Activated CD4-positive, alpha-beta T cell treated with anti-CD3 and anti-CD28 coated beads for 24 hours (primary cell): Measurements from ENCODE around the gene ZNF865.

Experiments
- DNase-seq, 2 donors: peaks; one replicate each; pipeline ENCODE4 v3.0.0-alpha.2; 2020; ENCODE audit warnings: low read depth in 2 of 2

Gene ZNF865

DNA sequence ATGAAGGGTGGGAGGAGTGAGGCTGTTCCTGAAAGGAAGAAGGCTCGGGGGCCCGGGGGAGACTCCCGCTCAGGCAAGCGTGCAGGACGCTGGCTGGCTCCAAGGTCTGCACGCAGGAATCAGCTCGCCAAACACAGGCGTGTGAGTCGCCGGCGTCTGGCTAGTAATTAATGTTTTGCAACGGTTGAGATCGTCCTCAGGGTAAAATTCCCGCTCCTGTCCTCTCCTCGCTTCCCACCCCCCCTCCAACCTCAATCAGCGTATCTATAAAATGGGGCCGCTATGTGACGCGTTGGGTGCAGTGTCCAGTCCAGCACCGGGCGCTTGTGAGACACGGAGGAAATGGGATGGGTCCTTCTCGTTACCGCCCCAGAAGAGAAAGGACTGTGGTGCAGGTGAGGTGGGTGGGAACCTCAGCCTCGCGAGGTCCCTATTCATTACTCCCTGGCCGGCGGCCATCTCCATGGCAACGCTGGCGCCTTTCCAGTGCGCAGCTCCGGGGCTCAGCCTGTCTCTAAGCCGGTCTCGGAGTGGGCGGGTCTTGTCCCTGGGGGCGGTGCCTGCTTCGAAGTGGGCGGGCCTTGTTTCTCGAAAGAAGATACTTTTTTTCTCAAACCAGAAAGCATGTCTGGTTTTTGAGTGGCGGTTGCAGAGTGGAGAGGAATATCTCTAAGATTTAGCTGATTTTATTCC, 18.3 kb upstream of the ZNF865 start:
- peak; percentile 93 to 96 for DNase-seq

DNA sequence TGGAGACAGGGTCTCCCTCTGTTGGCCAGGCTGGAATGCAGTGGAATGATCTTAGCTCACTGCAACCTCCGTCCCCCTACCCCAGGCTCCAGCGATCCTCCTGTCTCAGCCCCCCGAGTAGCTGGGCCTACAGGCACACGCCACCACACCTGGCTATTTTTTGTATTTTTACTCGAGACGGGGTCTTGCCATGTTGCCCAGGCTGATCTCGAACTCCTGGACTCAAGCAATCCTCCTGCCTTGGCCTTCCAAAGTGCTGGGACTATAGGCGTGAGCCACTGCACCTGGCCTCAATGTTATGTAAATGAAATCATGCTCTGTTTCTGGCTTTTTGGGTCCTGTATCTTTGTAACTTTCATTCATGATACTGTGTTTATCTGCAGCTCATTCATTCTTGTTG, 16.7 kb upstream of the ZNF865 start:
- DNase-seq = no peak

DNA sequence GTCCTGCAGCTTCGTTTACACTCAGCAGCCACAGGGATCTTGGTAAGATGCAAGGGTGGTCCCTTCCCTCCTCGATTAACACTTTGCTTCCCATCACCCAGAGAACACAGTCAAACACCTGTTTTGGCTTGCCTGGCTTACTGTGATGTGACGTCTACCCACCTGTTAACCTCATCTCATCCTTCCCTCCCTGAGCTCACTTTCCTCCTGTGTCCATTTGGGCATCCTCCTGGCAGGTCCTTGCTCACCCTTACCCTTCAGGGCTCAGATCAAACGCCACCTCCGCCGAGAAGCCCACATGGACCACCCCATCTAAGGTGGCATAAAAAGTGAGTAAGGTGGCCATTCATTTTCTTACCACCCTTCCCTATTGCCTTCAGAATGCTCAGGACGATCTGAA, 15.3 kb upstream of the ZNF865 start:
- no peak for DNase-seq

DNA sequence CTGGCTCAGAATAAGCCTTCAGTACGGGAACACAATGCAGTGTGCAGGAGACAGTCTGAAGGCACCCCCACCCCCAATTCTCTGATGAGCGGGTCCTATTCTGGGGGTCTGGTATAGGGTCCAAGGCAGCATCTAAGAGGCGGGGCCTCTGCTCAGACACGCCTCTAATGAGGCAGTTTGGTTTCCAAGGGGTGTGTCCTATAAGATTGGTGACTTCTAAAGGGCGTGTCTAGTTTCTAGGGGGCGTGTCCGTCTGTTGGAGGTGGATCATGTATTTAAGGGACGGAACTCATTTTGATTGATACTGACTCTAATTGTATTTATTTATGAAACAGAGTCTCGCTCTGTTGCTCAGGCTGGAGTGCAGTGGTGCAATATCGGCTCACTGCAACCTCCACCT, 14.8 kb upstream of the ZNF865 start:
- DNase-seq = no peak

DNA sequence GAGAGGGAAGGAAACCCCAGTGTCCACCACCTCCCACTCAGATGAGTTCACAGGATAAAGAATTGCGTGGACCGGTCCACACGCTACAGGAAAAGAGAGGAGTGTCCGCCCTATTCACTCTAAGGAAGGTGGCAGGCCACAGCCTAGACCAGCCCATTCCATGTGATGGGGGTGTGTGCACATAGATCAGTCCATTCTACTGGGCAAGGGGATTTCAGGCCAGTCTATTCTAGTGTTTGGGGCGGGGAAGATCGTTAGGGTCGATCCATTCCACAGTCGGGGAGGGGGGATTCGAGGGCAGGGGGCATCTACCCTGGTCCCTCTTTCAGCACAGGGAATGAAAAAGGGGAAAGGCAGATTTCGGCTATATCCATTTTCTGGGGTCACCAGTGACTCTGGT, 13.9 kb upstream of the ZNF865 start:
- DNase-seq = no peak

DNA sequence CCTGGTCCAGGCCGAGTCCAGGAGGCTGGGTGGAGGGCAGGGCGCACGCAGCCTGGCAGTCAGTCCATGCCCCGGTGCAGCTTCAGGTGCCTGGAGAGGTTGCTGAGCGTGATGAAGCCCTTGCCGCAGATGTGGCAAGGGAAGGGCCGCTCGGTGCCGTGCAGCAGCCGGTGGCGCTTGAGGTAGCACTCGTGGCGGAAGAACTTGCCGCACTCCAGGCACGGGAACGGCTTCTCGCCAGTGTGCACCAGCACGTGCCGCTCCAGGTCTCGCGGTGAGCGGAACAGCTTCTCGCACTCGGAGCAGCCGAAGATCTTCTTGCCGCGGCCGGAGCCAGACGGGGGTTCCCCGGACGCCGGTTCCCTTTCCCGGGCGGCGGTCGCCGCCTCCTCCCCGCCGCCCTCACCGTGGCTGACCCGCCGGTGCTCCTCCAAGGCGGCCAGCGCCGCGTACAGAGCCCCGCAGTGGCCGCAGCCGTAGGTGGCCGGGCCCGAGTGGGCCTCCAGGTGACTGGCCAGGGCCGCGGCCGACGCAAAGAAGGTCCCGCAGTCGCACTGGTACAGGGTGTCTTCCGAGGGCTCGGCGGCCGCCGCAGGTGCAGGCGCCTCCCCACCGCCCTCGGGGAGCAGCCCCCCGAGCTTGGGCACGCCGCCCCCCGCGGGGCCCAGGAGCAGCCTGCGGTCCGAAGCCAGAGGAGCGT, 12.9 kb upstream of the ZNF865 start:
- no peak for DNase-seq

DNA sequence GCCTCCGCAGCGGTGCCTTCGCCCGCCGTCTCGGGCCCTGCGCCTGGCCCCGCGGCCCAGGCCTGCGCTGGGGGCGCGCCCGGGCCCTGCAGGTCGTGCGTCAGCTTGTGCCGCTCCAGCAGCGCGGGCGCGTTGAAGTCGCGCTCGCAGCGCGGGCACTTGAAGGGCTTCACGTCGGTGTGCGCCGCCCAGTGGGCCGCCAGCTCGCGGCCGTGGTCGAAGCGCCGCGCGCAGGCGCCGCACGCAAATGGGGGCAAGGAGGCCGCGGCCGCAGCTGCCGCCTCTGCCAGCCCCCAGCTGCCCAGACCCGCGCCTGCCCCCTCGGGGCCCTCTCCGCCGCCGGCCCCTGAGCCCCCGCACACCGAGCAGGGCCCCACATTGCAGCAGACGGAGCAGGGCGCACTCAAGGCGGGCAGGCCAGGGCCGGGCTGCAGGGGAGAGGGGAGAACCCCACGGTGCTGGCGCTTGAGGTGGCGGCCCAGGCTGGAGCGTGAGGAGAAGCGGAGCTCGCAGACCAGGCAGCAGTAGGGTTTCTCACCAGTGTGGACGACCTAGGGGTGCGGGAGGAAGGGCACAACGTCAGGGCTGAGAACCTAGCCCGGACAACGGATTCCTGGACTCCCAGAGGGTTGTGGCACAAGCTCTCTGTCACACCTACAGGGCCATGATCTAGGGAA, 12.2 kb upstream of the ZNF865 start:
- DNase-seq = no peak

DNA sequence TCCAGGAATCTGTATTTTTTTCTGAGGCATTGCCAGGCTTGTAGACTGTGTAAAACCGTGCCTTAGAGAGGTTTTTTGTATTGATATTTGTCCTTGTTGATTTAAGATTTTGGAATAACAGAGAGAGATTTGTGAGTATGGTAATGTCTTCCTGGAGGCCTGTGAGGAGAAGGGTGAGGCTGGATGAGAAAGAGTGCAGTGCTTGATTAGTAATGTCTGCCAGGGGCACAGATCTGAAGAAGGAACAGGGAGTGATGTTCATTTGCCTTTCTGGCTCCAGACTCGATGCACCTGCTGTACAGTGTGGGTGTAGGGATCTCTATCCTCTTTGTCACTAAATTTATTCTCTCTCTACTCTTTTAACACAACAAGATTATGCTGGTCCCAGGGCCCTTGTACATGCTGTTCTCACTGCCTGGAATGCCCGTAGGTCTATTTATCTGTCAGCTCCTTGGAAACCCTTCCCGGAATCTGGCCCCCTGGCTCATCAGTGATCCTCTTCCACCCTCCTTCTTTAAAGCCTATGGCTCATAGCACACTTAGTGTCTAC, 10.4 kb upstream of the ZNF865 start:
- no peak for DNase-seq

DNA sequence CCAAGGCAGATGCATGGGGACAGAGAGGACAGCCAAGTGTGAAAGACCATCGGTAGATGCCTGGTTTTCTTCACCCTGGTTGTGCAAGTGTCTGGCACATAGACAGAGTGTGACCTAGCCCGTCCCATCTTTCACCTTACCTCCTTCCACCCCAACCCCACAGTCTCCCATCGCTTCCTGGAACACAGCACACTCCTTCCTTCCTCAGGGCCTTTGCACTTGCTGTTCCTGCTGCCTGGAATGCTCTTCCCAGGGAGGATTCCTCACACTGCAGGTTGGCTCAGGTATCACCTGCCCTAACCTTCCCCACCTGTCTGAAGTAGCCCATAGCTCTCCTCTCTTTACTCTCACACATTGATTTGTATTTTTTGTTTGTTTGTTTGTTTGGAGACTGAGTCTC, 9.1 kb upstream of the ZNF865 start:
- DNase-seq = no peak

DNA sequence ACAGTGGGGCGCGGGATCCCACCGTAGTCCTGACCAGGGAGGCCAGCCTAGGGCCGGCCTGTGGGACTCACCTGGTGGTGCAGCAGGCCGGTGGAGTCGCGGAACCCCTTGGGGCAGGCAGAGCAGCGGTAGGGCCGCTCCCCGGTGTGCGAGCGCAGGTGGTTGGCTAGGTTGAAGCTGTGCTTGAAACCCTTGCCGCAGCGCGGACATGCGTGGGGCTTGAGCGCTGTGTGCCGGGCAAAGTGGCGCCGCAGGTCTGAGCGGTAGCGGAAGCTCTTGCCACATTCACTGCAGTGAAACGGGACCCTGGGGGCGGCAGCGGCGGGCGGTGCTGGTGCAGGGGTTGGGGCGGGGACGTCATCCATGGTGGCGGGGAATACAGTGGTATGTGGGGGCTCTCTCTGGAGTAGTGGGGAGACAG, 7.9 kb upstream of the ZNF865 start:
- DNase-seq = no peak

DNA sequence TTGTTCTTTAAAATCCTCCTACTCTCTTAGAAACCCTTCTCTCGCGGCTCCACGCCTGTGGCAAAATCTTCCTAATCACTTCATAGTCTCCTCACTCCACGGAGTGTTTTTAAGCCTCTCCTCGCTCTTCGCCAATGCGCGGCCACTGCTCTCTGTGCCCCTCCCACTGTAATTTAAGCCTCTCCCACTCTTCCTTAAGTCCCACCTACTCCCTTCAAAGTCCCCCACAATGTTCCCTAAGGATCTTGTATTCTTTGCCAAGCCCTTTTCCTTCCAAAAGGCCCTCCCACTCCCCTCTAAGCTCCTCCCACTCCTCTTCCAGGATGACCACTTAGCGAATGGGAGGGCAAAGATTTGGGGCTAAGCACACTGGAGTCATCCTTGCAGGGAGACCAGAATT, 7.4 kb upstream of the ZNF865 start:
- no peak for DNase-seq

DNA sequence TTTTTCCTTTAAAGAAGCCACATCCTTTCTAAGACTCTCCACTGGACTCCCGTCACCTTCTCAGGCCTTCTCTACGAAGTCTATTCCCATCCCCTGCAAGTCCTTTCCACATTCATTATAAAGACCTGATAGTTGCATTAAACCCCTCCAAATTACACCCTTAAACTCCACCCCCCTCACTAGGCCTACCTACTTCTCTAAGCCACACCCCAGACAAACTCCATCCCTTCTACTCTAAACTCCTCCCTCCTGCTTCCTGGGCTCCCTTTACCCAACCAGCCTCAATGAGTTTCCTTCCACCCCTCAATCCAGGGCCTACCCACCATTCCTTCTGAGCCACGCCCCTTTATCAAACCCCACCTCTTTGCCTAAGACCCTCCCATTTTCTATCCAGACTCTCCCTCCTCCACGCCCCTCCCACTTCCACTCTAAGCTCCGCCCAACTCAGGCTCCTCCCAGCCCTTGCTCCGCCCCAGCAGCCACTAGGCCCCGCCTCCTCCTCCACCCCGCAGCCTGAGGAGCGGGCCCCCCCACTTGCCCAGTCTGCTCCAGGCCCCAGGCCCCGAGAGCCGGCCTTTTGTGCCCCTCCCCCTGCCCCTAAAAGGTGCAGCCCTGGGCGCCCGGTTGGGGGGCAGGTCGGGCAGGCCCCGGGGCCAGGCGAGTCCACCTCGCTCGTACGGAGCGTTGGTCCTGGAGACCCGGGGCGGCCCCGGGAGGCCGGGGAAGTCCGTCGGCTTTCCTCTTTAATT, 6.6 kb upstream of the ZNF865 start:
- DNase-seq = peak; percentile 88 to 90

DNA sequence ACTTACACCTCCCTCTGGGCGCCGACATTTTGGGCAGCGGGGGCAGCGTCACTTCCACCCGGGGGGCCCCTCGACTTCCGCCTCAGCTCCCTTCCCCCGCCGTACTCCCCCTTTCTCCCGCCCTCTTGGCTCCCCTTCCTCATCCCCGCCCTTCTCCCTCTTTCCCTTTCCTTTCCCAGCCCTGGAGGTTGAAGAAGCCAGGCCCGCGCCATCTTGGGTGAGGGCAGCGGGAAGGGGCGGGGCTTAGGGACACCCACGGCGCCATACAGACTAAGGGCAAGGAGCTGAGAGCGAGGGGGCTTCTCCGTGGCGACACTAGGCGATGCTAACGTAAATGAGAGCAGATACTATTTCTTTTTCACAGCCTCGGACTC, 6.0 kb upstream of the ZNF865 start, which contains the start of gene FIZ1:
FIZ1 (minus strand) TSS at position 50 of the 374 bp plus-strand sequence. CDS start 1,652 bp downstream, outside the sequence.
- peak; percentile 93 to 96 for DNase-seq

DNA sequence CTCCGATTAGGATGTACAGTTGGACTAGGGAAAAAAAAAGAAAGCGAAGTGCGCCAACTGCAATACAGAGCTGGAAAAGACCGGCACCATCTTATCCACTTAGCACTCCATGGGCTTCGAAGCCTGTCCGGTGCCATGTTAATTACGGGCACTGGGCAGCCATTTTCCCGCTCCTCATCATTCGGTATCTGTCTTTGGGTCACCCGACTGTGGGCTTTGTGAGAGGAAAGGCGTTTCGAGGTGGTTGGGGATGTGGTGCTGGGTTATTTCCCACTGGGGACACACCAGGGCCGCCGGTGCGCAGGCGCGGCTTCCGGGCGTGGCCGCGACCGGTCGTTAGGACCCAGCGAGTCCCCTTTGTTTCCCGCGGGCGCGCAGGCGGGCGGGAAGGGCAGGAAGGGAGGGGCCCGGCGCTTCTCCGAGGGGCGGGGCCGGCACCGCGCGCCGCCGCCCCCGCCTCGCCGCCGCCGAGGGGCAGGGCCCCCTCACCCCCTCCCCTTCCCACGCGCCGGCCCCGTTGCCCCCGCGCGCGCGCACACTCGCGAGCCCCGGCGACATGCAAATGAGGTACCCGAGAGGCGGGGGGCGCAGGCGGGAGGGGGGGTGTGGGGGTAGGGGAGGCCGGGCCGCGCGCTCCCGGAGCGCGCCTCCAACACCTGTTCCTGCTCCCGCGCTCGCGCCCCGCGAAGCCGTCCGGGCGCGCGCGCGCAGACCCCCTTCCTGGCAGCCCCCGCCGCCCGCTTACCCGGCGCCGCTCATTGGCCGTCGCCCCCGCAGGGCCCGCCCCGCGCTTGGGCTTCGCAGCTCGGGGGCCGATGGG, 5.4 kb upstream of the ZNF865 start, which contains the start of gene ZNF524:
ZNF524 (plus strand) TSS at position 447 of the 820 bp plus-strand sequence. CDS start 1,825 bp downstream, outside the sequence.
- DNase-seq = peak; percentile 73 to 74

DNA sequence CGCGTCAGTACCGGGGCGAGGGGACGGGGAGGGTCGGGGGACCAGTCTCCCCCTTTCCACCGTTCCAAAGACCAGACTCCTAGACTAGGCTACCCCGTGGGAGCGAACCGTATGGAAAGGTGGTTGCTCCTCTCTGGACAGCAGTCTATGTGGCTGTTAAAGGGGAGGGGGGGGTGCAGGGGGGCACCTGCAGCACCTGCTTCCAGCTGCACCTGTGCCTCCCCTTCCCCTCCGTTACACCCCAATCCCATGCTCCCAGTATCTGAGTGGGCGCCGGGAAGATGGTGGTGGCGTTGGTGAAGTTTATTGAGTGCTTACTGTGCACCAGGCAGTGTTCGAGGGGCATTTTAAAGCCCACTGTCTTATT, 4.8 kb upstream of the ZNF865 start:
- no peak for DNase-seq

DNA sequence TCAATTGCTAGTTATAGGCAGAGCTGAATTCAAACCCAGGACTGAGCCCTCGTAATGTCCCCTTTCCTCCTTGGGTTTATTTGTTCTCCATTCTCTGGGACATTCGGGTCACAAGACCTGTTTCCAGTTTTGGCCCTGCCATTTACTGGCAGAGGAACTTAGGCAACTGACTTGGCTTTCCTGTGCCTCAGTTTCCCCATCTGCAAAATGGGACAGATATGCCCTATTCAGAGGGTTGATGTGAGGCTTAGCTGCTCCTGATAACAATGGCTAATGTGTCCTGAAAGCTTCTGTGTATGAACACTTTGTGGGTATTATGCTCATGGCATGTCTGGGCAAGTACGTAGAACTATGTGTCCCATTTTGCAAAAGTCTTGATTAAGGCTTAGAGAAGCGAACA, 4.4 kb upstream of the ZNF865 start:
- DNase-seq = no peak

DNA sequence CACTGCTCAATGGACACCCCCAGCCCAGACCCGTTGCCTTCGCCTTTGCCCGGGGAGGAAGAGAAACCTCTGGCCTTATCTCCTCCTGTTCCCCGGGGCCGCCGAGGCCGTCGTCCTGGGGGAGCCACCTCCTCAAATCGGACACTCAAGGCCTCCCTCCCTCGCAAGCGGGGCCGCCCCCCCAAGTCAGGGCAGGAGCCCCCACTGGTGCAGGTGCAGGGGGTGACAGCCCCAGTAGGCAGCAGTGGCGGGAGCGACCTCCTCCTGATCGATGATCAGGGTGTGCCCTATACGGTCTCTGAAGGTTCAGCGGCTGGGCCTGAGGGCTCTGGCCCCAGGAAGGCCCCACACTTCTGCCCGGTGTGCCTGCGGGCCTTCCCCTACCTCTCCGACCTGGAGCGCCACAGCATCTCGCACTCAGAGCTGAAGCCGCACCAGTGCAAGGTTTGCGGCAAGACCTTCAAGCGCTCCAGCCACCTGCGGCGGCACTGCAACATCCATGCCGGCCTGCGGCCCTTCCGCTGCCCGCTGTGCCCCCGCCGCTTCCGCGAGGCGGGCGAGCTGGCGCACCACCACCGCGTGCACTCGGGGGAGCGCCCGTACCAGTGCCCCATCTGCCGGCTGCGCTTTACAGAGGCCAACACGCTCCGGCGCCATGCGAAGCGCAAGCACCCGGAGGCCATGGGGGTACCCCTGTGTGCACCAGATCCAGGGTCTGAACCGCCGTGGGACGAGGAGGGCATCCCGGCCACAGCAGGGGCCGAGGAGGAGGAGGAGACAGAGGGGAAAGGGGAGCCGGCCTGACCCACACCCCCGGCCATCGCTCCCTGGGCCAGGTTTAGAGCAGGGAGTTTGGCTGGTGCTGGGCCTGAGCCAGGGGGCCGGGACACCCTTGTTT, 3.1 kb upstream of the ZNF865 start:
- no peak for DNase-seq

DNA sequence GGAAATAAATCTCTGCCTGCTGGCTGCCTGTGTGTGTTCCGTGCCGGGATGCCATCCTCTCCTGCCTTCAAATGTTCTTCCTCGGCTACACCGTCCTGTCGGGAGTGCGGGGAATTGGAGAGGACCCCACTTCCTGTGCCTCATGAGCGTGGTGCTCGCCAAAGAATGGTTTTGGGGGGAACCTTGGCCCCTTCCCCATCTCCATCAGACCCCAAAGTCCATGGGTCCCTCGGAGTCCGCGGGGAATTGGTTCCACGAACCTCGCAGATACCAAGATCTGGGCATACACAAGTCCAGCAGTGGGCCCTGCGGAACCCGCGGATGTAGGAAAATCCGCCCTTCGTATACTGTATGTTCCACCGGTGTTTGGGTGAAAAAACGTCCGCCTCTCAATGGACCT, 2.3 kb upstream of the ZNF865 start:
- DNase-seq = no peak

DNA sequence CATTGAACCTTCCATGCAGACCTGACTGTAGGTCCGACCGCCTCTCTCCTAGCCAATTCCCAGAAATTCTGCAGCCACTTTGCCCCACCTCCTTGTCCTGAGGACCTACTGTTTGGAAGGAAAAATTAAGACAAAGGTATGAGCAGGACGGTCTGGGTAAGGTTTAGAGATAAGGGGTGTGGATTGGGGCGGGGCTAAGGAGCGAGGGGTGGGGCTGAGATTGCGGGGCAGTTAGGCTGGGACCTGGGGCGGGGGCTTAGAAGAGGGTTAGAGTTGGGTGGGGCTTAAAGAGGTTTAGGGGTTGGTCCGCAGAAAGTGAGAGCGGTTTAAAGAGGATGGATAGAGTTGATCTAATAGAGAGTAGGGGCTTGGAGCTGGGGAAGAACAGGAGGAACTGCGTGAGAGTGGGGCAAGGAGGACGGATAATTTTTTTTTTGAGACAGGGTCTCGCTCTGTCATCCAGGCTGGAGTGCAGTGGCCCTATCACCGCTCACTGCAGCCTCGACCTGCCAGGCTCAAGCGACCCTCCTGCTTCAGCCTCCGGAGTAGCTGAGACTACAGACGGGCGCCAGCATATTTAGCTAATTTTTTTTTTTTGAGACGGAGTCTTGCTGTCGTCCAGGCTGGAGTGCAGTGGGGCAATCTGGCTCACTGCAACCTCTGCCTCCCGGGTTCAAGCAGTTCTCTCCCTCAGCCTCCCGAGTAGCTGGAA, 1.7 kb upstream of the ZNF865 start:
- DNase-seq = no peak
